ENCODE data around the gene DCXR.

GRCh38 chr17:82051776-82052637 is 14.5 kb upstream of the DCXR start, which contains the start of the genes GPS1 and RFNG:
- no peak for TF ChIP-seq POLR2AphosphoS5 (IDR thresholded peaks at IDR 0.05; ENCODE audit: low read depth, low read length)
- TF ChIP-seq POLR2A (IDR thresholded peaks at IDR 0.05; ENCODE audit: low read depth, low read length): no peak
- TF ChIP-seq TAF1 (IDR thresholded peaks at IDR 0.05; ENCODE audit: low read depth, low read length): no peak
